Measurements from ENCODE around the gene ANLN. TPM values are rescaled to one million over a fixed set of nuclear protein-coding genes. Genes with fewer than 3 reads are reported as not detected.
"Not testable (repeated sequence)": the region's sequence is repeated elsewhere in the genome, so short reads cannot be mapped to it uniquely, and the experiment has no call there.

The ANLN gene
- total RNA-seq, 1 donor from 2014 or later: 73.8 TPM

GRCh38 chr7:36378555-36378954 lies 11.1 kb upstream of the ANLN start:
- intact Hi-C loops (cut with micrococcal nuclease): not testable (repeated sequence)

GRCh38 chr7:36379831-36380504 lies 9.7 kb upstream of the ANLN start:
- intact Hi-C loops (cut with micrococcal nuclease): no loop called here

- intact Hi-C loops (cut with micrococcal nuclease): no loop called here
Observed at GRCh38 chr7:36381056-36381455, 8.6 kb upstream of the ANLN start.

- intact Hi-C loops (cut with micrococcal nuclease): not testable (repeated sequence)
Observed at GRCh38 chr7:36383284-36383683, 6.4 kb upstream of the ANLN start.

- intact Hi-C loops (cut with micrococcal nuclease): not testable (repeated sequence)
Observed at GRCh38 chr7:36385646-36386045, 4.0 kb upstream of the ANLN start.

GRCh38 chr7:36387435-36388231 lies 2.0 kb upstream of the ANLN start:
- intact Hi-C loops (cut with micrococcal nuclease): loop anchor here (2.0 kb wide), 1 partner anchor 587 kb away; the partner anchor contains the start of gene SEPTIN7

- intact Hi-C loops (cut with micrococcal nuclease): loop anchor here (2.0 kb wide), 1 partner anchor 588 kb away; the partner anchor contains the start of gene SEPTIN7
Observed at GRCh38 chr7:36388423-36388822, 1.2 kb upstream of the ANLN start.

- intact Hi-C loops (cut with micrococcal nuclease): loop anchor here (5.0 kb wide), 4 partner anchors 37 to 1057 kb away; partner anchors contain the start of genes AOAH and ELMO1
Observed at GRCh38 chr7:36390199-36391090, 783 bp downstream of the ANLN start.

GRCh38 chr7:36391436-36392198 lies 2.0 kb downstream of the ANLN start:
- intact Hi-C loops (cut with micrococcal nuclease): loop anchor here (5.0 kb wide), 4 partner anchors 36 to 1056 kb away; partner anchors contain the start of genes AOAH and ELMO1

GRCh38 chr7:36393826-36394225 lies 4.2 kb downstream of the ANLN start:
- intact Hi-C loops (cut with micrococcal nuclease): loop anchor here (5.0 kb wide), 4 partner anchors 33 to 1053 kb away; partner anchors contain the start of genes AOAH and ELMO1

GRCh38 chr7:36395171-36395894 lies 5.7 kb downstream of the ANLN start:
- intact Hi-C loops (cut with micrococcal nuclease): no loop called here

- intact Hi-C loops (cut with micrococcal nuclease): no loop called here
Observed at GRCh38 chr7:36396150-36396549, 6.5 kb downstream of the ANLN start.

- intact Hi-C loops (cut with micrococcal nuclease): no loop called here
Observed at GRCh38 chr7:36400036-36400435, 10.4 kb downstream of the ANLN start.

- intact Hi-C loops (cut with micrococcal nuclease): no loop called here
Observed at GRCh38 chr7:36400606-36401005, 10.9 kb downstream of the ANLN start.

GRCh38 chr7:36403452-36403851 lies 13.8 kb downstream of the ANLN start:
- intact Hi-C loops (cut with micrococcal nuclease): no loop called here

- intact Hi-C loops (cut with micrococcal nuclease): loop anchor here (5.0 kb wide), 1 partner anchor 47 kb away; no protein-coding TSS in a partner anchor
Observed at GRCh38 chr7:36404639-36405408, 15.2 kb downstream of the ANLN start.

GRCh38 chr7:36405409-36405803 lies 15.7 kb downstream of the ANLN start:
- intact Hi-C loops (cut with micrococcal nuclease): loop anchor here (5.0 kb wide), 1 partner anchor 47 kb away; no protein-coding TSS in a partner anchor

GRCh38 chr7:36406156-36406555 lies 16.5 kb downstream of the ANLN start:
- intact Hi-C loops (cut with micrococcal nuclease): loop anchor here (5.0 kb wide), 1 partner anchor 46 kb away; no protein-coding TSS in a partner anchor

Measured in T-helper 2 cell treated with Interferon-gamma antibody and Interleukin-4, amounts not matched to agents 100 ng/mL and 5 ng/mL, for 36 hours (primary cell).